Retinal pigment epithelial cell (primary cell): ENCODE results near the gene POMT2.

ENCODE experiments used
- DNase-seq: peaks from one replicate; pipeline ENCODE4 v3.0.0-alpha.2; 2010; ENCODE audit warnings: low read depth
- H3K4me3 ChIP-seq: 2 replicates; pipeline ENCODE4 v1.5.1; 2011; ENCODE audit warnings: mild to moderate bottlenecking, low read length, control low read depth, moderate library complexity
- TF ChIP-seq, protein P1 (sequence below): conservative IDR thresholded peaks from 2 replicates; pipeline ENCODE4 v1.5.1; 2011; ENCODE audit warnings: low read depth, low read length, control low read depth, inconsistent platforms

The POMT2 gene

DNA sequence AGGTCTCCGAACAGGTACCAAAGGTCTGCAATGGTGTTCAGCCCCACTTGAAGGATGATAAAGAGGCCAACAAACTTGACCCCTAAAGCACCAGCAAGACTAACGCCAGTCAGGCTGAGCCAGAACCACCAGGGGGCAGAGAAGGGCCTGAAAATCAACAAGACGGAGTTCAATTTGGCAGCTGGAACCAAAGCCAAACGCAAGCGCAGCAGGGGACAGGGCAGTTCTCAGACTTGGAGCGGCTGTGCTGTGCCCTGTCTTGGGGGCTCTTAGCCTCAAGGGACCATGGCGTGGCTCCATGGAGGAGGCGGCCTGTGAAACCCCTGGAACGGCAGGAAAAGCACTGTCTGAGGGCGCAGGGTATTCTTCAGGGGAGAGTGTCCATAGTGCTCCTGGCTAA is 19.6 kb downstream of the POMT2 start:
- H3K4me3 ChIP-seq, result no peak overlapping the region
- TF ChIP-seq, protein P1, sequence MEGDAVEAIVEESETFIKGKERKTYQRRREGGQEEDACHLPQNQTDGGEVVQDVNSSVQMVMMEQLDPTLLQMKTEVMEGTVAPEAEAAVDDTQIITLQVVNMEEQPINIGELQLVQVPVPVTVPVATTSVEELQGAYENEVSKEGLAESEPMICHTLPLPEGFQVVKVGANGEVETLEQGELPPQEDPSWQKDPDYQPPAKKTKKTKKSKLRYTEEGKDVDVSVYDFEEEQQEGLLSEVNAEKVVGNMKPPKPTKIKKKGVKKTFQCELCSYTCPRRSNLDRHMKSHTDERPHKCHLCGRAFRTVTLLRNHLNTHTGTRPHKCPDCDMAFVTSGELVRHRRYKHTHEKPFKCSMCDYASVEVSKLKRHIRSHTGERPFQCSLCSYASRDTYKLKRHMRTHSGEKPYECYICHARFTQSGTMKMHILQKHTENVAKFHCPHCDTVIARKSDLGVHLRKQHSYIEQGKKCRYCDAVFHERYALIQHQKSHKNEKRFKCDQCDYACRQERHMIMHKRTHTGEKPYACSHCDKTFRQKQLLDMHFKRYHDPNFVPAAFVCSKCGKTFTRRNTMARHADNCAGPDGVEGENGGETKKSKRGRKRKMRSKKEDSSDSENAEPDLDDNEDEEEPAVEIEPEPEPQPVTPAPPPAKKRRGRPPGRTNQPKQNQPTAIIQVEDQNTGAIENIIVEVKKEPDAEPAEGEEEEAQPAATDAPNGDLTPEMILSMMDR, result peak; percentile 95
- DNase-seq, result no peak

DNA sequence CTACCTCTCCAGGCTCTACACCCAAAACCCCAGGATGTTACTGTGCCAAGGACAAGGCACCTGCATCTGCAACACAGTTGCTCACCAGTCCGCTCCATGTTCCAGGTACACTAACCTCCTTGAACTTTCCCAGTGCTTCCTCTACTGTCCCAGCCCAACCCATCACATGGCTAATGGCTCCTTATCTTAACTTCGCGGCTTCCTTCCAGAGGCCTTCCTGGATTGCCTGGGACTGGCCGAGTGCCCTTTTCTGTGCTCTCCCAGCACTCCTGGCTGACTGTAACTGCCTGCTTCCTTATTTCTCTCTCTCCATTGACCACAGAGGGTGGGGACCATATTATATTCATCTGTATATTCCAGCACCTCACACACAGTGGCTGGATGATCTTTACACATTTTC is 20.9 kb downstream of the POMT2 start:
- H3K4me3 ChIP-seq, result no peak overlapping the region
- TF ChIP-seq, protein P1, result no peak
- DNase-seq, result no peak

DNA sequence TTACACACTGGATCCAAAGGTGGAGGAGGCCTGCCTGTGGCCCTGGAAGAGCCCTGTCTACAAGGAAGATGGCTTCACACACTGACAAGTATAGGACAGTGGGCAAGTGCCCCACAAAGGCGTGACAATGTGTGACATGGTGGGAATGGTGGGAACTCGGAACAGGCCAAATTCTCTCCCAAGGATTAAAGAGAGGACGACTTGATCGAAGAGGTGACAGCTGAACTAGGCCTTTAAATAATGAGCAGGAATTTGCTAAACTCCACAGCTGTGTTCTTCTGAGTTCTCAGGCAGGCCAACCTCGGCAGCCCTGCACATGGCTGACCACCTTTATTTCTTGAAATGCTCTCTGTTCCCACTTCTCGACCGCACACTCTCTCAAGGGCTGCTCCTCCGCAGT is 23.8 kb downstream of the POMT2 start:
- TF ChIP-seq, protein P1, result no peak
- DNase-seq, result no peak

DNA sequence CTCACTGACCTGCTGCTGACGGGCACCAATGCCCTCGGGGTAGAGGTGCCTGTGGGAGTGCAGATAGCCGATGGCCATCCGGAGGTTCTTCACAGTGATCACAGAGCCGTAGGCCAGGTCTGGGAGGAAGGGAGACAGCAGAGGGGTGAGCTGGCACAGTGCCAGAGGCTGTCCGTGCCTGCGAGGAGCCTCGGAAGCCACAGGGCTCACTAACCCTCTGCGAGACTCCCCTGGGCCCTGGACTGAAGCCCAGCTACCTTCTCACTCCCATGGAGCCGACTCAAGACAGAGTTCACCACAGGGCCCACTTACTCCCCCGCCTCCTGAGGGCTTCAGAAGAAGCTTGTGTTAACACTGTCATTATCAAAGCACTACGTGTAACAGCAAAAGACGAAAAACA is 24.5 kb downstream of the POMT2 start:
- H3K4me3 ChIP-seq, result no peak overlapping the region
- no peak for DNase-seq
- TF ChIP-seq, protein P1, result no peak

More for the DNA sequence above, 23.8 kb downstream of the POMT2 start:
- H3K4me3 ChIP-seq, result no peak overlapping the region

DNA sequence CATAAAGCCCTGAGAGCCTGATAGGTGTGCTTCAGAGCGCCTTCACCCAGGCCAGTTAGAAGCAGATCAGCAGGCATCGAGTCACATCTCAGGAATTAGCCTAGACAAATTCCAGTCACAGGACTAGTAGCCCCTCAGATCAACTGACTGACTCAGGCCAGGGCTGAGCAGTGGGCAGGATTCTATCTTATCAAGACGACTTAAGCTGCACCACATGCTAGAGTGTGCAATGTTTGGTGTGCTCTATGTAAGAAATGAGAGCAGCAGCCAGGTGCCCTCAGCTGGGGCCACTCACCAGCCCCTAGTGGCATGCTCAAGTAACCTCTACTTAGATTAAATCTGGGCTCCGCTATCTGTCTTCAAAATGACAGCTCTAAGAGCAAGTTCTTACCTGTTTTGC is 30.0 kb downstream of the POMT2 start:
- no peak overlapping the region for H3K4me3 ChIP-seq
- TF ChIP-seq, protein P1, result peak; percentile 44
- peak; percentile 84 for DNase-seq

DNA sequence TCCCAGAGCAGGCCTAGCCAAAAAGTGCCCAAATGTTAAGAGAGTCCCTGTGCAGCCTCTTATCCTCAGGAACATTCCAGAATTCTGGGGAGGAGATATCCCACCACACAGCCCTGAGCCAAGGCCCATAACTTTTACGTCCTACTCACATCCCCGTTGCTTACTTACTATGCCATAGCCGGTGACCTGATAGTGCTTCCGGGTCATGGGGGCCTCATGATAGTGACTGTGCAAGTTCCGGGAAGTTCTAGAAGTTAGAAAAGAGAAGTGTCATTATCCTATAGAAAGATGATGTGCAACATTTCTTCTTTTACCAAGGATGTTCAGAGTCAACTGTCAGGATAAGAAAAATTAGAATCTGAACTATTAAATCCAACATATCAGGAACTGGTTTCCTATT is 34.1 kb downstream of the POMT2 start:
- TF ChIP-seq, protein P1, result no peak
- DNase-seq, result no peak
- H3K4me3 ChIP-seq, result no peak overlapping the region

DNA sequence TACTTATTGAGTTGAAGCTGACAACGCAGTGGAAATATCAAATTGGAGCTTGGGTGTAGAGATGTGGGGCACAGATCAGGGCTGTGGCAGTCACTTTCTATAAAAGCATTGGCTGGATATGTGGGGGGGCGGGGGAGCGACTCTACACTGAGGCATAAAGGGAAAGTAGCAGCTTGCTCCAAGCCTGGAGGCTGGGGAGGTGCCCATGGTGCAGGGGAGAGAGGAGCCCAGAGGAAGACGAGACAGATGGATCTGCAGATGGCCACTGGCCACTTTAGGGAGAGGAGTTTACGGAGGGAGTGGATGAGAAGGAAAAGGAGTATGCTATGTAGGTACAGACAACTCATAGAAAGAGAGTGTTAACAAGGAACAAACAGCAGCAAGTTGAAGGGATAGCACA is 36.2 kb downstream of the POMT2 start:
- DNase-seq, result no peak
- H3K4me3 ChIP-seq, result no peak overlapping the region
- TF ChIP-seq, protein P1, result no peak
